ENCODE data around the gene SLC16A4. TPM values are rescaled to one million over a fixed set of nuclear protein-coding genes. Genes with fewer than 3 reads are reported as not detected.

SLC16A4 gene
- total RNA-seq, 2 donors from 2014 or later = 4.7 to 8.9 TPM

GRCh38 chr1:110328274-110328673 is 62.6 kb downstream of the SLC16A4 start:
- no peak for DNase-seq (ENCODE audit: low spot score)
- no peak overlapping the region for H3K27ac ChIP-seq
- no peak overlapping the region for H3K4me3 ChIP-seq
- no peaks in the 10 kb centered on the region for H3K4me1 ChIP-seq
- no peaks in the 10 kb centered on the region for H3K27me3 ChIP-seq
- H3K9me3 ChIP-seq = no peaks in the 10 kb centered on the region
- no peaks in the 10 kb centered on the region for H3K36me3 ChIP-seq
- TF ChIP-seq CTCF (IDR thresholded peaks at IDR 0.05) = no peak

DNA sequence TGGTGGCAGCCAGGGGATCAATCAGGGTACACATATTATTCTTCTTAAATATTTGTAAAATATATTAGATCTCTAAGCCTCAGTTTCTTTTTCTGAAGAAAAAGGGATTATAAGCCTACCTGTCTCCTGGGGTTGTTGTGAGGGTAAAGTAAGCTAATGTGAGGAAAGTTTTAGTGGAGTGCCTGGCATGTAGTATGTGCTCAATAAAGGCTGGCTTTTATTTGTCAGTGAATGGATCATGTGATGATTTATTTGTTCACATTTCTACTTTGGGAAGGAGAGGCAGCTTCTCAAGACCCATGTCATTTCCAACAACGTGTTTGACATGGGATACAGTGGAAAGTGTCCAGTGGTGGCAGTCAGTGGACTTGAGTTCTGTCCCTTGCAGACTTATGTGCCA is 64.0 kb downstream of the SLC16A4 start:
- no peaks in the 10 kb centered on the region for H3K36me3 ChIP-seq
- H3K4me1 ChIP-seq = no peaks in the 10 kb centered on the region
- no peak overlapping the region for H3K27ac ChIP-seq
- TF ChIP-seq CTCF (IDR thresholded peaks at IDR 0.05) = no peak
- H3K27me3 ChIP-seq = no peaks in the 10 kb centered on the region
- DNase-seq (ENCODE audit: low spot score) = no peak
- no peaks in the 10 kb centered on the region for H3K9me3 ChIP-seq
- no peak overlapping the region for H3K4me3 ChIP-seq

GRCh38 chr1:110324667-110325066 is 66.2 kb downstream of the SLC16A4 start:
- no peak overlapping the region for H3K4me3 ChIP-seq

DNA sequence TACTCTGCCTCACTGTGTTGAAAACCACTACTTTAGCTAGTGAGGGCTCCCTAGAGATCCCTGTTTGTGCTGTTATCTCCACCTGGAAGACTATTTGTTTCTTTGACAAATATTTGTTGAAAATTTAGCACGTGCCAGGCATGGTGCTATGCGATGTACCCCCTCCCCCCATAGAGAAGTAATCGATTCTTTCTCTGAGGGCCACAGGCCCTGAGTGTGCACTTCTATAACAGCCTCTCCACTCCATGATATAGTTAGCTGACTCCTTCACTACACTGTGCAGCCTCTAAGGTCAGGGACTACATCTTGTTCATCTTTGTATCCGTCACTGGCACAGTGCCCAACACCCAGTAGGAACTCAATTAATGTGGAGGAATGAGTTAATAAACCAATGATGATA is 69.0 kb downstream of the SLC16A4 start:
- DNase-seq (ENCODE audit: low spot score) = no peak
- Histone ChIP-seq H3K9me3 (no peaks in the 10 kb centered on the region), H3K27me3 (no peaks in the 10 kb centered on the region), H3K4me3 (no peak overlapping the region), H3K27ac (no peak overlapping the region), H3K4me1 (no peaks in the 10 kb centered on the region), H3K36me3 (no peaks in the 10 kb centered on the region)
- TF ChIP-seq CTCF (IDR thresholded peaks at IDR 0.05) = no peak

More at GRCh38 chr1:110324667-110325066, 66.2 kb downstream of the SLC16A4 start:
- no peak for TF ChIP-seq CTCF (IDR thresholded peaks at IDR 0.05)
- DNase-seq (ENCODE audit: low spot score) = no peak
- Histone ChIP-seq H3K9me3 (no peaks in the 10 kb centered on the region), H3K36me3 (no peaks in the 10 kb centered on the region), H3K27ac (no peak overlapping the region), H3K4me1 (no peaks in the 10 kb centered on the region), H3K27me3 (no peaks in the 10 kb centered on the region)

GRCh38 chr1:110321045-110321444 is 69.8 kb downstream of the SLC16A4 start:
- no peak for DNase-seq (ENCODE audit: low spot score)

More at GRCh38 chr1:110321045-110321444, 69.8 kb downstream of the SLC16A4 start:
- Histone ChIP-seq H3K4me1 (no peaks in the 10 kb centered on the region), H3K27ac (no peak overlapping the region), H3K27me3 (no peaks in the 10 kb centered on the region), H3K9me3 (no peaks in the 10 kb centered on the region), H3K36me3 (no peaks in the 10 kb centered on the region), H3K4me3 (no peak overlapping the region)
- no peak for TF ChIP-seq CTCF (IDR thresholded peaks at IDR 0.05)
